Endothelial cell (in vitro differentiated cells): ENCODE results near the gene UMAD1. TPM values are rescaled to one million over a fixed set of nuclear protein-coding genes. Genes with fewer than 3 reads are reported as not detected.

ENCODE experiments used
- DNase-seq: peaks from one replicate; pipeline ENCODE4 v3.0.0; 2021; ENCODE audit warnings: low spot score
- H3K27ac Mint-ChIP-seq: one replicate; pipeline ENCODE4 v1.8.0; 2021; ENCODE audit warnings: mixed read lengths, inconsistent platforms; ENCODE audit not compliant: unreplicated experiment
- H3K27me3 Mint-ChIP-seq: one replicate; pipeline ENCODE4 v1.8.0; 2021; ENCODE audit warnings: mild to moderate bottlenecking, moderate library complexity, mixed read lengths, inconsistent platforms; ENCODE audit not compliant: unreplicated experiment
- H3K36me3 Mint-ChIP-seq: one replicate; pipeline ENCODE4 v1.8.0; 2021; ENCODE audit warnings: mild to moderate bottlenecking, low read depth, mixed read lengths, inconsistent platforms; ENCODE audit not compliant: unreplicated experiment
- H3K4me1 Mint-ChIP-seq: one replicate; pipeline ENCODE4 v1.8.0; 2021; ENCODE audit warnings: mild to moderate bottlenecking, mixed read lengths, inconsistent platforms; ENCODE audit not compliant: unreplicated experiment
- H3K4me3 Mint-ChIP-seq: one replicate; pipeline ENCODE4 v1.8.0; 2021; ENCODE audit warnings: mild to moderate bottlenecking, mixed read lengths, inconsistent platforms; ENCODE audit not compliant: unreplicated experiment
- H3K9me3 Mint-ChIP-seq: one replicate; pipeline ENCODE4 v1.8.0; 2021; ENCODE audit warnings: mixed read lengths, inconsistent platforms; ENCODE audit not compliant: unreplicated experiment
- total RNA-seq: library from RNA; stranded (reverse); fragmentation: NEBNext Ultra II Directional; extraction: Animal tissue kit (Norgen Biotek cat#: 25700); gene quantifications from one replicate; pipeline ENCODE4 v1.2.1, GENCODE V29; 2021; ENCODE audit not compliant: unreplicated experiment
- TF ChIP-seq, protein P1 (sequence below): fragments of 200-600 bp; sonication (generic); IDR thresholded peaks from one replicate; pipeline ENCODE4 v1.5.0; 2021; ENCODE audit warnings: antibody characterized with exemption; ENCODE audit not compliant: unreplicated experiment

UMAD1 gene
- total RNA-seq, 1 donor from 2014 or later: 5.7 TPM

DNA sequence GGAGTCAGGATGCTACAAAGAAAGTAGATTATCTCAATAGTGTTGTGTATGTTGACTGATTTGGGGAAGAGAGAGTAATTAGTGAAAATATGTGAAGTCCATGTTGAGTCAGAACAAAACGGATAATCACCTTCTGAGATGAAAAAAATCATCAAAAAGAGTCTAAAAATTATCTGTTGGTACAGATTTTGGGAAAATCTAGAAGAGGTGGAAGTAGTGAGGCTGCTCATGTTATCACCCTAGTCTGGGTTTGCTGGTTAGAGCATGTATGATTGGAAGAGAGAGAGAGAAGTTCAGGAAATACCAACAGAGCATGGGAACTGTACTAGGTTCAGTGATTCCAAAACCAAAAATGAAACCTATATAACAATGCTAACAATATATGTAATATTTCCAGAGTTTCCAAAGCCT, 65.6 kb downstream of the UMAD1 start:
- no peaks in the 10 kb centered on the region for H3K27me3 Mint-ChIP-seq
- DNase-seq: no peak
- TF ChIP-seq, protein P1, sequence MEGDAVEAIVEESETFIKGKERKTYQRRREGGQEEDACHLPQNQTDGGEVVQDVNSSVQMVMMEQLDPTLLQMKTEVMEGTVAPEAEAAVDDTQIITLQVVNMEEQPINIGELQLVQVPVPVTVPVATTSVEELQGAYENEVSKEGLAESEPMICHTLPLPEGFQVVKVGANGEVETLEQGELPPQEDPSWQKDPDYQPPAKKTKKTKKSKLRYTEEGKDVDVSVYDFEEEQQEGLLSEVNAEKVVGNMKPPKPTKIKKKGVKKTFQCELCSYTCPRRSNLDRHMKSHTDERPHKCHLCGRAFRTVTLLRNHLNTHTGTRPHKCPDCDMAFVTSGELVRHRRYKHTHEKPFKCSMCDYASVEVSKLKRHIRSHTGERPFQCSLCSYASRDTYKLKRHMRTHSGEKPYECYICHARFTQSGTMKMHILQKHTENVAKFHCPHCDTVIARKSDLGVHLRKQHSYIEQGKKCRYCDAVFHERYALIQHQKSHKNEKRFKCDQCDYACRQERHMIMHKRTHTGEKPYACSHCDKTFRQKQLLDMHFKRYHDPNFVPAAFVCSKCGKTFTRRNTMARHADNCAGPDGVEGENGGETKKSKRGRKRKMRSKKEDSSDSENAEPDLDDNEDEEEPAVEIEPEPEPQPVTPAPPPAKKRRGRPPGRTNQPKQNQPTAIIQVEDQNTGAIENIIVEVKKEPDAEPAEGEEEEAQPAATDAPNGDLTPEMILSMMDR: no peak
- no peak overlapping the region for H3K27ac Mint-ChIP-seq
- no peak overlapping the region for H3K4me3 Mint-ChIP-seq
- H3K36me3 Mint-ChIP-seq: no peaks in the 10 kb centered on the region
- no peaks in the 10 kb centered on the region for H3K9me3 Mint-ChIP-seq
- H3K4me1 Mint-ChIP-seq: peaks cover 10% of the 10 kb centered on the region

DNA sequence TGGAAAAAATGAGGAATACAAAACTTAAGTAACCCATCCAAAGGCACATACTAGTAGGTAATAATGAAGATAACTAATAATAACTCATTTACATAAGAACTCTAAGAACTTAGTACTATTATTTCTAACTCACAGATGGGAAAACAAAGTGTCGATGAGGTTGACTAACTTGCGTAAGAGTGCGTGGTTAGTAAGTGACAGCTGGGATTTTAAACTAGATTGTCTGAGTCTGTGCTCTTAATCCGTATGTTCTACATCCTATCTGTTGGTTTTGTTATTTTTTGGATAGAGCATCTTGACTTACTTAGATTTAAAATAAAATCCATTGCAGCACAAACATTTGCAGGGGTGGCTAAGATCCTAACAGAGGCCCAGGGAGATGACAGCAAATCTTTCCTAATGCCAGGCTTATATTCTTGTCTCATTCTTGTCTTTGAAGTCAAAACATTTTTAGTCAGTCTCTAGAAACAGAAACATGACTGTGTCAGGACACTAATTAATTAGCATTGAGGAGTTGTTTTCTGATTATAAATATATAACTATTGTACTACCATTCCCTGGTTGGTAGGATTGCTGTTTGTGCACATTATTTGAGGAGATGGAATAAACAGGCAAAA, 66.1 kb downstream of the UMAD1 start:
- TF ChIP-seq, protein P1: no peak
- Mint-ChIP-seq H3K4me1 (peaks cover 10% of the 10 kb centered on the region), H3K36me3 (no peaks in the 10 kb centered on the region), H3K27ac (no peak overlapping the region), H3K9me3 (no peaks in the 10 kb centered on the region), H3K4me3 (no peak overlapping the region), H3K27me3 (no peaks in the 10 kb centered on the region)
- no peak for DNase-seq

DNA sequence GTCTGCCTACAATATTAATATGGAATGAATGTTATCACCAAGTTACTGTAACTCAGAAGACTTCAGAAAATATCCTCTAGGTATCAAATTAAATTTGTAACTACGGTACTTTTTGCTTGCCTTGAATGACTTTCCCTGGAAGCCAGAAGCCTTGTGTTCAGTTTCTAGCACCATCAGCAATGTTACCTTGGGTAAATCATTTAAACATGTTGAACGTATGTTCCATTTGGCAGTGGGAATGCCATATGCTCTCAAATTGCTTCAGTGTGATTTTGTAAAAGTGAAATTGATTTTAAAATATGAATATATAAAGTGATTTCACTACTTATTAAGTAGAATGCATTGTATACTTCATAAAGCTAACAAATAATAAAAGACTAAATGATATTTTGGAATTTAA, 66.7 kb downstream of the UMAD1 start:
- no peak for DNase-seq
- Mint-ChIP-seq H3K27ac (no peak overlapping the region), H3K9me3 (no peaks in the 10 kb centered on the region), H3K27me3 (no peaks in the 10 kb centered on the region), H3K4me3 (no peak overlapping the region), H3K36me3 (no peaks in the 10 kb centered on the region), H3K4me1 (peaks cover 10% of the 10 kb centered on the region)
- TF ChIP-seq, protein P1: no peak

DNA sequence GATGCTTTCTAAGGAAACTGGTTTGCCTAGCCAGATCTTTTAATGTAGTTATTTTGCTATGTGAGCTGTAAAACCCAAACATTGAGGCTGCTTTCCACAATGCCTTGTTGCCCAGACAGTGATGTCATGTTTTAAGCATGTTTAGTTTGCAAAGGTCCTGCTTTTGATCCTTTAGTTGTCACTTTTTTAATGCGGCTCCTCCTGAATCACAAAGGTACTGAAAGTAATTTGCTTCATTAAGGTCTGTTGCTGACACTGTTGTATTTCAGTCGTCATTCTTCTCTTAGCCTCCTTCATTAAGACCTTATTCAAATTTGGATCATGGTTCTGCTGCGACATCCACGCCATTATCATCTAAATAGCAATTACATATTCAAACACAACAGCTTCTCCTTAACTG, 67.3 kb downstream of the UMAD1 start:
- peaks cover 10% of the 10 kb centered on the region for H3K4me1 Mint-ChIP-seq
- no peaks in the 10 kb centered on the region for H3K9me3 Mint-ChIP-seq
- H3K36me3 Mint-ChIP-seq: no peaks in the 10 kb centered on the region
- no peaks in the 10 kb centered on the region for H3K27me3 Mint-ChIP-seq
- H3K27ac Mint-ChIP-seq: no peak overlapping the region
- DNase-seq: no peak
- H3K4me3 Mint-ChIP-seq: no peak overlapping the region
- TF ChIP-seq, protein P1: no peak

DNA sequence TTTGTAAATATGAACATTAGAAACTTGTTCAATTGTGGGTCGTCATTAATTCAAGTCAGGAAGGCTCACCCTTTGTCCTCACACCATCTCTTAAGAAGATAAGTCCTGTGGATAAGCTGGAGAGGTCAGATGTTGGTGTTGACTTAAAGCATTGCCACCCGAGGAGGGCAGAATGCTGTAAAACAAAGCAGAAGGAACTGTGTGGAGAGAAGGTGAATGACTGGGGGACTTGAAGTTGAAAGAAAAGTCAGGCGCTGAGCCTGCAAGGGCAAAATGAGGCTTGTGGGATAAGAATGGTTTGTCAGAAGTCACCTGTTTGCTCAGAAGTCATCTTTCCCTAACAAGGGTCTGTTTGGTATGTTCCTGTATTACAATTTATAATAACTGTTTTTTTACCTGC, 68.7 kb downstream of the UMAD1 start:
- Mint-ChIP-seq H3K36me3 (no peaks in the 10 kb centered on the region), H3K4me3 (no peak overlapping the region), H3K9me3 (no peaks in the 10 kb centered on the region), H3K27me3 (peaks cover 2% of the 10 kb centered on the region), H3K27ac (no peak overlapping the region), H3K4me1 (peaks cover 10% of the 10 kb centered on the region)
- DNase-seq: no peak
- TF ChIP-seq, protein P1: no peak
